Liver (tissue), 9 donors: ENCODE data around the gene MAGI1. TPM values are rescaled to one million over a fixed set of nuclear protein-coding genes. Genes with fewer than 3 reads are reported as not detected.
A peak's percentile ranks its signal among the peaks of the same experiment; 100 is the strongest.

Experiments
- DNase-seq: peaks from one replicate; pipeline ENCODE4 v3.0.0-alpha.2; 2017; ENCODE audit warnings: low spot score
- H3K27ac ChIP-seq, 2 donors: one replicate each; pipeline ENCODE4 v1.7.0; 2013; ENCODE audit warnings: inconsistent platforms in 2 of 2, low read length in 2 of 2, control low read depth in 1 of 2, low read depth in 1 of 2, mild to moderate bottlenecking in 1 of 2
- H3K27me3 ChIP-seq, 4 donors: one replicate each; pipeline versions ENCODE4 v1.6.1 to v1.7.0; 2013; ENCODE audit warnings: low read length in 3 of 4, inconsistent platforms in 1 of 4, mild to moderate bottlenecking in 1 of 4, moderate library complexity in 1 of 4; ENCODE audit not compliant: control insufficient read depth in 4 of 4, insufficient read depth in 4 of 4
- H3K36me3 ChIP-seq, 4 donors: one replicate each; pipeline versions ENCODE4 v1.6.1 to v1.7.0; 2013; ENCODE audit warnings: low read length in 3 of 4, mild to moderate bottlenecking in 3 of 4, low read depth in 1 of 4, moderate library complexity in 1 of 4; ENCODE audit not compliant: control insufficient read depth in 4 of 4, insufficient read depth in 3 of 4
- H3K4me1 ChIP-seq, 4 donors: one replicate each; pipeline versions ENCODE4 v1.6.1 to v1.7.0; 2013; ENCODE audit warnings: low read length in 3 of 4, mild to moderate bottlenecking in 3 of 4, moderate library complexity in 1 of 4; ENCODE audit not compliant: control insufficient read depth in 4 of 4, insufficient read depth in 4 of 4
- H3K4me3 ChIP-seq, 3 donors: one replicate each; pipeline versions ENCODE4 v1.6.1 to v1.7.0; 2013; ENCODE audit warnings: low read length in 3 of 3, control low read depth in 1 of 3, low read depth in 1 of 3, mild to moderate bottlenecking in 1 of 3
- H3K9ac ChIP-seq, 2 donors: one replicate each; pipeline ENCODE4 v1.7.0; 2013; ENCODE audit warnings: low read length in 2 of 2, mild to moderate bottlenecking in 2 of 2, moderate library complexity in 2 of 2, control low read depth in 1 of 2, low read depth in 1 of 2
- H3K9me3 ChIP-seq, 4 donors: one replicate each; pipeline versions ENCODE4 v1.6.1 to v1.7.0; 2013; ENCODE audit warnings: low read length in 3 of 4; ENCODE audit not compliant: control insufficient read depth in 4 of 4
- EGR1 ChIP-seq, 2 donors: IDR thresholded peaks; 2 replicates each; pipeline ENCODE4 v1.6.1; 2016 to 2018; ENCODE audit warnings: antibody characterized with exemption in 2 of 2, low read depth in 2 of 2
- FOXA1 ChIP-seq: IDR thresholded peaks from 2 replicates; pipeline ENCODE4 v1.6.1; 2016; ENCODE audit warnings: antibody characterized with exemption
- FOXA2 ChIP-seq: IDR thresholded peaks from 2 replicates; pipeline ENCODE4 v1.6.1; 2016; ENCODE audit warnings: antibody characterized with exemption
- GABPA ChIP-seq, 2 donors: IDR thresholded peaks in 1 of 2; conservative IDR thresholded peaks in 1 of 2; 2 replicates each; pipeline ENCODE4 v1.6.1; 2016; ENCODE audit warnings: antibody characterized with exemption in 2 of 2, mild to moderate bottlenecking in 1 of 2, moderate library complexity in 1 of 2
- HNF4A ChIP-seq, 2 donors: conservative IDR thresholded peaks; 2 replicates each; pipeline ENCODE4 v1.6.1; 2016; ENCODE audit warnings: antibody characterized with exemption in 2 of 2, mild to moderate bottlenecking in 2 of 2
- HNF4G ChIP-seq: IDR thresholded peaks from 2 replicates; pipeline ENCODE4 v1.6.1; 2016; ENCODE audit warnings: antibody characterized with exemption
- JUND ChIP-seq, 2 donors: IDR thresholded peaks; 2 replicates each; pipeline ENCODE4 v1.6.1; 2016; ENCODE audit warnings: antibody characterized with exemption in 2 of 2
- NR2F2 ChIP-seq: IDR thresholded peaks from 2 replicates; pipeline ENCODE4 v1.6.1; 2016; ENCODE audit warnings: antibody characterized with exemption
- RAD21 ChIP-seq, 2 donors: IDR thresholded peaks; 2 replicates each; pipeline ENCODE4 v1.6.1; 2016; ENCODE audit warnings: antibody characterized with exemption in 2 of 2, mild to moderate bottlenecking in 2 of 2
- RXRA ChIP-seq, 2 donors: IDR thresholded peaks; 2 replicates each; pipeline ENCODE4 v1.6.1; 2017 to 2018; ENCODE audit warnings: antibody characterized with exemption in 2 of 2, mild to moderate bottlenecking in 1 of 2
- SP1 ChIP-seq: IDR thresholded peaks from 2 replicates; pipeline ENCODE4 v1.6.1; 2018; ENCODE audit warnings: antibody characterized with exemption, mild to moderate bottlenecking
- TAF1 ChIP-seq: conservative IDR thresholded peaks from 2 replicates; pipeline ENCODE4 v1.6.1; 2016; ENCODE audit warnings: antibody characterized with exemption, mild to moderate bottlenecking
- whole genome bisulfite sequencing: extraction: QIAGEN DNeasy Blood & Tissue Kit; methylation state at CpG from one replicate; pipeline ENCODE4 v1.1.7; 2013; 5-methylcytosine and 5-hydroxymethylcytosine counted together
- polyA plus RNA-seq, 2 donors: library from polyadenylated mRNA; stranded (reverse) in 1 of 2; unstranded in 1 of 2; fragments of 200-250 nt in 1 of 2; fragments of >200 nt in 1 of 2; fragmentation: Nextera tagmentation in 1 of 2; extraction: Ambion mirVana in 1 of 2; gene quantifications; one replicate each; pipeline versions ENCODE4 v1.2.1 to v1.2.3, GENCODE V29; 2013 to 2015
- total RNA-seq, 2 donors: library from RNA; depleted of rRNA; stranded (reverse); fragments of >200 nt; gene quantifications; one replicate each; pipeline ENCODE4 v1.2.3, GENCODE V29; 2014
- TF ChIP-seq, protein P1 (sequence below): IDR thresholded peaks from 2 replicates; pipeline ENCODE4 v1.6.1; 2016; ENCODE audit warnings: antibody characterized with exemption, mild to moderate bottlenecking
- TF ChIP-seq, protein P2 (sequence below): IDR thresholded peaks from 2 replicates; pipeline ENCODE4 v1.6.1; 2016; ENCODE audit warnings: antibody characterized with exemption
- TF ChIP-seq, protein P3 (sequence below): fragments of 150-350 bp; IDR thresholded peaks from 2 replicates; pipeline ENCODE4 v1.5.1; 2017; ENCODE audit warnings: improper control_type of control experiment, low read depth, low read length; ENCODE audit not compliant: missing input control
- TF ChIP-seq, protein P4 (sequence below): IDR thresholded peaks from 2 replicates; pipeline ENCODE4 v1.6.1; 2016; ENCODE audit warnings: antibody characterized with exemption
- donor health status: healthy.
- donor health status: healthy.
- donor health status: healthy.
- donor health status: healthy.
- donor health status: healthy.

The MAGI1 gene
- total and polyA plus RNA-seq, 4 donors, result 9.6 to 68.8 (median 14.0) TPM

DNA sequence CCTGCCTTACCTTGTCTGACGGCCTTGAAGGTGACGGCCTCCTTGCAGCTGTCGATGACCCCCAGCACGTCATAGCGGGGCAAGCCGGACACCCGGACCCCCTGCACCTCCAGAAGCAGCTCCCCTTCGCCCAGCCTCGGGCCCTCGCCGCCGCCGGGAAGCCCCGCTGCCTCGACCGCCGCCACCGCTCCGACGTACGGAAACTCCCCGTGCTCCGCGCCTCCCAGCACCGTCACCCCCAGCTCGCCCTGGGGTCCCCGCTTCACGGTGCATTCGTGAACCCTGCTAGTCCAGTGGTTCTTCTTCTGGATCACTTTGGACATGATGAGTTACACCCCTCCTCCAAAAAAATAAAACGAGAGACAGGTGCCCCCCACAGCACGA lies 740 bp downstream of the MAGI1 start:
- WGBS, result under 1% methylated on average over 31 of the region's 31 CpGs
- TF ChIP-seq GABPA (IDR thresholded peaks at IDR 0.05 in 1 of 2, conservative IDR thresholded peaks at IDR 0.05 in 1 of 2) (no peak), HNF4G (no peak), RXRA (IDR thresholded peaks at IDR 0.05) (no peak), HNF4A (conservative IDR thresholded peaks at IDR 0.05) (no peak), EGR1 (IDR thresholded peaks at IDR 0.05; ENCODE audit: low read depth in 2 of 2) (no peak), FOXA2 (no peak), FOXA1 (no peak), NR2F2 (no peak), RAD21 (IDR thresholded peaks at IDR 0.05) (no peak), TAF1 (no peak), JUND (IDR thresholded peaks at IDR 0.05) (no peak), SP1 (no peak)
- TF ChIP-seq, protein P1, sequence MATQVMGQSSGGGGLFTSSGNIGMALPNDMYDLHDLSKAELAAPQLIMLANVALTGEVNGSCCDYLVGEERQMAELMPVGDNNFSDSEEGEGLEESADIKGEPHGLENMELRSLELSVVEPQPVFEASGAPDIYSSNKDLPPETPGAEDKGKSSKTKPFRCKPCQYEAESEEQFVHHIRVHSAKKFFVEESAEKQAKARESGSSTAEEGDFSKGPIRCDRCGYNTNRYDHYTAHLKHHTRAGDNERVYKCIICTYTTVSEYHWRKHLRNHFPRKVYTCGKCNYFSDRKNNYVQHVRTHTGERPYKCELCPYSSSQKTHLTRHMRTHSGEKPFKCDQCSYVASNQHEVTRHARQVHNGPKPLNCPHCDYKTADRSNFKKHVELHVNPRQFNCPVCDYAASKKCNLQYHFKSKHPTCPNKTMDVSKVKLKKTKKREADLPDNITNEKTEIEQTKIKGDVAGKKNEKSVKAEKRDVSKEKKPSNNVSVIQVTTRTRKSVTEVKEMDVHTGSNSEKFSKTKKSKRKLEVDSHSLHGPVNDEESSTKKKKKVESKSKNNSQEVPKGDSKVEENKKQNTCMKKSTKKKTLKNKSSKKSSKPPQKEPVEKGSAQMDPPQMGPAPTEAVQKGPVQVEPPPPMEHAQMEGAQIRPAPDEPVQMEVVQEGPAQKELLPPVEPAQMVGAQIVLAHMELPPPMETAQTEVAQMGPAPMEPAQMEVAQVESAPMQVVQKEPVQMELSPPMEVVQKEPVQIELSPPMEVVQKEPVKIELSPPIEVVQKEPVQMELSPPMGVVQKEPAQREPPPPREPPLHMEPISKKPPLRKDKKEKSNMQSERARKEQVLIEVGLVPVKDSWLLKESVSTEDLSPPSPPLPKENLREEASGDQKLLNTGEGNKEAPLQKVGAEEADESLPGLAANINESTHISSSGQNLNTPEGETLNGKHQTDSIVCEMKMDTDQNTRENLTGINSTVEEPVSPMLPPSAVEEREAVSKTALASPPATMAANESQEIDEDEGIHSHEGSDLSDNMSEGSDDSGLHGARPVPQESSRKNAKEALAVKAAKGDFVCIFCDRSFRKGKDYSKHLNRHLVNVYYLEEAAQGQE, result no peak
- TF ChIP-seq, protein P2, sequence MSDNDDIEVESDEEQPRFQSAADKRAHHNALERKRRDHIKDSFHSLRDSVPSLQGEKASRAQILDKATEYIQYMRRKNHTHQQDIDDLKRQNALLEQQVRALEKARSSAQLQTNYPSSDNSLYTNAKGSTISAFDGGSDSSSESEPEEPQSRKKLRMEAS, result no peak
- TF ChIP-seq, protein P3, sequence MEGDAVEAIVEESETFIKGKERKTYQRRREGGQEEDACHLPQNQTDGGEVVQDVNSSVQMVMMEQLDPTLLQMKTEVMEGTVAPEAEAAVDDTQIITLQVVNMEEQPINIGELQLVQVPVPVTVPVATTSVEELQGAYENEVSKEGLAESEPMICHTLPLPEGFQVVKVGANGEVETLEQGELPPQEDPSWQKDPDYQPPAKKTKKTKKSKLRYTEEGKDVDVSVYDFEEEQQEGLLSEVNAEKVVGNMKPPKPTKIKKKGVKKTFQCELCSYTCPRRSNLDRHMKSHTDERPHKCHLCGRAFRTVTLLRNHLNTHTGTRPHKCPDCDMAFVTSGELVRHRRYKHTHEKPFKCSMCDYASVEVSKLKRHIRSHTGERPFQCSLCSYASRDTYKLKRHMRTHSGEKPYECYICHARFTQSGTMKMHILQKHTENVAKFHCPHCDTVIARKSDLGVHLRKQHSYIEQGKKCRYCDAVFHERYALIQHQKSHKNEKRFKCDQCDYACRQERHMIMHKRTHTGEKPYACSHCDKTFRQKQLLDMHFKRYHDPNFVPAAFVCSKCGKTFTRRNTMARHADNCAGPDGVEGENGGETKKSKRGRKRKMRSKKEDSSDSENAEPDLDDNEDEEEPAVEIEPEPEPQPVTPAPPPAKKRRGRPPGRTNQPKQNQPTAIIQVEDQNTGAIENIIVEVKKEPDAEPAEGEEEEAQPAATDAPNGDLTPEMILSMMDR, result no peak
- TF ChIP-seq, protein P4, sequence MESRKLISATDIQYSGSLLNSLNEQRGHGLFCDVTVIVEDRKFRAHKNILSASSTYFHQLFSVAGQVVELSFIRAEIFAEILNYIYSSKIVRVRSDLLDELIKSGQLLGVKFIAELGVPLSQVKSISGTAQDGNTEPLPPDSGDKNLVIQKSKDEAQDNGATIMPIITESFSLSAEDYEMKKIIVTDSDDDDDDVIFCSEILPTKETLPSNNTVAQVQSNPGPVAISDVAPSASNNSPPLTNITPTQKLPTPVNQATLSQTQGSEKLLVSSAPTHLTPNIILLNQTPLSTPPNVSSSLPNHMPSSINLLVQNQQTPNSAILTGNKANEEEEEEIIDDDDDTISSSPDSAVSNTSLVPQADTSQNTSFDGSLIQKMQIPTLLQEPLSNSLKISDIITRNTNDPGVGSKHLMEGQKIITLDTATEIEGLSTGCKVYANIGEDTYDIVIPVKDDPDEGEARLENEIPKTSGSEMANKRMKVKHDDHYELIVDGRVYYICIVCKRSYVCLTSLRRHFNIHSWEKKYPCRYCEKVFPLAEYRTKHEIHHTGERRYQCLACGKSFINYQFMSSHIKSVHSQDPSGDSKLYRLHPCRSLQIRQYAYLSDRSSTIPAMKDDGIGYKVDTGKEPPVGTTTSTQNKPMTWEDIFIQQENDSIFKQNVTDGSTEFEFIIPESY, result no peak
- H3K4me1 ChIP-seq, result peaks cover 0 to 31% (median 16%) of the 10 kb centered on the region in 4 donors
- DNase-seq, result peak; percentile 35
- peak overlapping the region; percentile 79 to 90 (median 80) for H3K4me3 ChIP-seq
- peak overlapping the region; percentile 84 to 88 for H3K9ac ChIP-seq
- H3K27me3 ChIP-seq, result no peaks in the 10 kb centered on the region
- no peaks in the 10 kb centered on the region for H3K9me3 ChIP-seq
- H3K27ac ChIP-seq, result peak overlapping the region; percentile 95 to 96
- no peaks in the 10 kb centered on the region for H3K36me3 ChIP-seq
